ENCODE results near the gene FSTL3. TPM values are rescaled to one million over a fixed set of nuclear protein-coding genes. Genes with fewer than 3 reads are reported as not detected.

FSTL3 gene
- total RNA-seq, 2 experiments from 2014 or later, result 3.4 to 7.3 TPM

DNA sequence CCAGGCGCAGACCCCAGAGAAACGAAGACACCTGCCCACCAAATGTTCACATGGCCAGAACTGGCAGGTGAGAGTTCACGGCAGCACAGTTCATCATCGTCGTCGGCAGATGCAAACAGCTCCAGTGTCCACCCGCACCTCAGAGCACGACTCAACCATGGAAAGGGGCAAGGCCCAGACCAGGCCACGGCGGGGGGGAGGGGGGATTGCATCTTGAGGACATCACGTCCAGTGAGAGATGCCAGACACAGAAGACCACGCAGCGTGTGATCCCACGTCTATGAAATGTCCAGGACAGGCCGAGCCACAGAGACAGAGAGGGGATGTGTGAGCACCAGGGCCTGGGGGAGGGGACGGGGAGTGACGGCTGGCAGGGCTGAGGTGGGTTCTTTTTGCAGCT, 20.5 kb upstream of the FSTL3 start:
- no peak overlapping the region for H3K27ac ChIP-seq (ENCODE audit: low read depth, low read length, poor library complexity, severe bottlenecking)
- TF ChIP-seq EZH2phosphoT487 (IDR thresholded peaks at IDR 0.05; ENCODE audit: borderline replicate concordance, low read depth, low read length), result no peak
- TF ChIP-seq, protein P1, sequence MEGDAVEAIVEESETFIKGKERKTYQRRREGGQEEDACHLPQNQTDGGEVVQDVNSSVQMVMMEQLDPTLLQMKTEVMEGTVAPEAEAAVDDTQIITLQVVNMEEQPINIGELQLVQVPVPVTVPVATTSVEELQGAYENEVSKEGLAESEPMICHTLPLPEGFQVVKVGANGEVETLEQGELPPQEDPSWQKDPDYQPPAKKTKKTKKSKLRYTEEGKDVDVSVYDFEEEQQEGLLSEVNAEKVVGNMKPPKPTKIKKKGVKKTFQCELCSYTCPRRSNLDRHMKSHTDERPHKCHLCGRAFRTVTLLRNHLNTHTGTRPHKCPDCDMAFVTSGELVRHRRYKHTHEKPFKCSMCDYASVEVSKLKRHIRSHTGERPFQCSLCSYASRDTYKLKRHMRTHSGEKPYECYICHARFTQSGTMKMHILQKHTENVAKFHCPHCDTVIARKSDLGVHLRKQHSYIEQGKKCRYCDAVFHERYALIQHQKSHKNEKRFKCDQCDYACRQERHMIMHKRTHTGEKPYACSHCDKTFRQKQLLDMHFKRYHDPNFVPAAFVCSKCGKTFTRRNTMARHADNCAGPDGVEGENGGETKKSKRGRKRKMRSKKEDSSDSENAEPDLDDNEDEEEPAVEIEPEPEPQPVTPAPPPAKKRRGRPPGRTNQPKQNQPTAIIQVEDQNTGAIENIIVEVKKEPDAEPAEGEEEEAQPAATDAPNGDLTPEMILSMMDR (conservative IDR thresholded peaks at IDR 0.05; ENCODE audit: low read length), result no peak
- no peak overlapping the region for H3K4me3 ChIP-seq (ENCODE audit: low read depth, low read length, poor library complexity, severe bottlenecking)
- intact Hi-C loops (cut with micrococcal nuclease; ENCODE audit: unreplicated experiment), result no loop called here
- H3K36me3 ChIP-seq (ENCODE audit: insufficient read depth, low read length), result peaks cover 93% of the 10 kb centered on the region
- no peaks in the 10 kb centered on the region for H3K9me3 ChIP-seq (ENCODE audit: low read length)
- H2AFZ ChIP-seq (ENCODE audit: low read length), result no peak overlapping the region
- CTCF ChIA-PET (ENCODE audit: unreplicated experiment), result interaction anchor here (0.5 kb wide), 1 partner anchor 48 kb away, joined by 3 read pairs; no protein-coding TSS in a partner anchor
- no peaks in the 10 kb centered on the region for H3K9me2 ChIP-seq (ENCODE audit: insufficient read depth, low read length)
- H3K4me2 ChIP-seq (ENCODE audit: low read length), result no peak overlapping the region
- no peak for DNase-seq (ENCODE audit: low spot score)
- POLR2A ChIA-PET, result no interaction called here
- peaks cover 20% of the 10 kb centered on the region for H3K4me1 ChIP-seq (ENCODE audit: insufficient read depth, low read length, poor library complexity, severe bottlenecking)
- H3K79me2 ChIP-seq (ENCODE audit: insufficient read depth, low read depth, low read length), result peaks cover 84% of the 10 kb centered on the region
- peaks cover 6% of the 10 kb centered on the region for H4K20me1 ChIP-seq (ENCODE audit: insufficient read depth, low read length)
- BruUV-seq (replicated peaks), result no TSS peak

- ChIA-PET CTCF (ENCODE audit: unreplicated experiment) (no interaction called here), POLR2A (no interaction called here)
- no peak for DNase-seq (ENCODE audit: low spot score)
- TF ChIP-seq, protein P1 (conservative IDR thresholded peaks at IDR 0.05; ENCODE audit: low read length), result no peak
- Histone ChIP-seq H2AFZ (ENCODE audit: low read length) (no peak overlapping the region), H3K4me2 (ENCODE audit: low read length) (no peak overlapping the region), H3K9me3 (ENCODE audit: low read length) (no peaks in the 10 kb centered on the region), H3K79me2 (ENCODE audit: insufficient read depth, low read depth, low read length) (peaks cover 97% of the 10 kb centered on the region), H3K9me2 (ENCODE audit: insufficient read depth, low read length) (no peaks in the 10 kb centered on the region), H4K20me1 (ENCODE audit: insufficient read depth, low read length) (peaks cover 18% of the 10 kb centered on the region), H3K4me1 (ENCODE audit: insufficient read depth, low read length, poor library complexity, severe bottlenecking) (peaks cover 25% of the 10 kb centered on the region), H3K36me3 (ENCODE audit: insufficient read depth, low read length) (peaks cover 92% of the 10 kb centered on the region), H3K27ac (ENCODE audit: low read depth, low read length, poor library complexity, severe bottlenecking) (no peak overlapping the region), H3K4me3 (ENCODE audit: low read depth, low read length, poor library complexity, severe bottlenecking) (no peak overlapping the region)
- BruUV-seq (replicated peaks), result no TSS peak
- intact Hi-C loops (cut with micrococcal nuclease; ENCODE audit: unreplicated experiment), result no loop called here
These were observed 19.2 kb upstream of the FSTL3 start for GRCh38 chr19:656751-657559.

- TF ChIP-seq, protein P1 (conservative IDR thresholded peaks at IDR 0.05; ENCODE audit: low read length), result no peak
- no peak for TF ChIP-seq EZH2phosphoT487 (IDR thresholded peaks at IDR 0.05; ENCODE audit: borderline replicate concordance, low read depth, low read length)
- no peaks in the 10 kb centered on the region for H3K9me3 ChIP-seq (ENCODE audit: low read length)
- no peak overlapping the region for H3K4me2 ChIP-seq (ENCODE audit: low read length)
- intact Hi-C loops (cut with micrococcal nuclease; ENCODE audit: unreplicated experiment), result no loop called here
- H3K4me3 ChIP-seq (ENCODE audit: low read depth, low read length, poor library complexity, severe bottlenecking), result no peak overlapping the region
- ChIA-PET CTCF (ENCODE audit: unreplicated experiment) (no interaction called here), POLR2A (no interaction called here)
- no peak overlapping the region for H2AFZ ChIP-seq (ENCODE audit: low read length)
- peaks cover 100% of the 10 kb centered on the region for H3K79me2 ChIP-seq (ENCODE audit: insufficient read depth, low read depth, low read length)
- no peaks in the 10 kb centered on the region for H3K9me2 ChIP-seq (ENCODE audit: insufficient read depth, low read length)
- peaks cover 25% of the 10 kb centered on the region for H3K4me1 ChIP-seq (ENCODE audit: insufficient read depth, low read length, poor library complexity, severe bottlenecking)
- DNase-seq (ENCODE audit: low spot score), result no peak
- H4K20me1 ChIP-seq (ENCODE audit: insufficient read depth, low read length), result peaks cover 19% of the 10 kb centered on the region
- H3K27ac ChIP-seq (ENCODE audit: low read depth, low read length, poor library complexity, severe bottlenecking), result no peak overlapping the region
- peaks cover 89% of the 10 kb centered on the region for H3K36me3 ChIP-seq (ENCODE audit: insufficient read depth, low read length)
- BruUV-seq (replicated peaks), result no TSS peak
These were observed 18.6 kb upstream of the FSTL3 start for GRCh38 chr19:657611-658010.

Measured in OCI-LY7 (cell line).